ENCODE results near the gene CSK.

Gene CSK

GRCh38 chr15:74793135-74794028, 11.5 kb downstream of the CSK start:
- peaks cover 9% of the 10 kb centered on the region for H3K4me1 ChIP-seq
- no peak overlapping the region for H3K4me2 ChIP-seq (ENCODE audit: low read length)
- TF ChIP-seq CTCF (IDR thresholded peaks at IDR 0.05): no peak
- H3K27me3 ChIP-seq (ENCODE audit: control insufficient read depth, insufficient read depth, low read length): no peaks in the 10 kb centered on the region
- no peak overlapping the region for H2AFZ ChIP-seq
- H3K9me3 ChIP-seq (ENCODE audit: control insufficient read depth, low read length): no peaks in the 10 kb centered on the region
- no peak overlapping the region for H3K9ac ChIP-seq
- H3K4me3 ChIP-seq (ENCODE audit: low read depth, low read length): no peak overlapping the region
- no peaks in the 10 kb centered on the region for H3K36me3 ChIP-seq (ENCODE audit: control insufficient read depth, insufficient read depth, low read length)
- H3K27ac ChIP-seq: no peak overlapping the region
- peaks cover 20% of the 10 kb centered on the region for H3K79me2 ChIP-seq

GRCh38 chr15:74794248-74794969, 12.5 kb downstream of the CSK start:
- no peak overlapping the region for H3K4me3 ChIP-seq (ENCODE audit: low read depth, low read length)
- no peaks in the 10 kb centered on the region for H3K36me3 ChIP-seq (ENCODE audit: control insufficient read depth, insufficient read depth, low read length)
- H3K27me3 ChIP-seq (ENCODE audit: control insufficient read depth, insufficient read depth, low read length): no peaks in the 10 kb centered on the region
- no peak for TF ChIP-seq CTCF (IDR thresholded peaks at IDR 0.05)
- peaks cover 5% of the 10 kb centered on the region for H3K4me1 ChIP-seq
- H3K79me2 ChIP-seq: peaks cover 20% of the 10 kb centered on the region
- H3K9me3 ChIP-seq (ENCODE audit: control insufficient read depth, low read length): no peaks in the 10 kb centered on the region
- no peak overlapping the region for H3K27ac ChIP-seq
- no peak overlapping the region for H2AFZ ChIP-seq
- no peak overlapping the region for H3K4me2 ChIP-seq (ENCODE audit: low read length)
- H3K9ac ChIP-seq: no peak overlapping the region

- H3K27me3 ChIP-seq (ENCODE audit: control insufficient read depth, insufficient read depth, low read length): no peaks in the 10 kb centered on the region
- H3K79me2 ChIP-seq: peaks cover 17% of the 10 kb centered on the region
- H3K36me3 ChIP-seq (ENCODE audit: control insufficient read depth, insufficient read depth, low read length): no peaks in the 10 kb centered on the region
- no peak overlapping the region for H3K27ac ChIP-seq
- no peak overlapping the region for H3K4me3 ChIP-seq (ENCODE audit: low read depth, low read length)
- H2AFZ ChIP-seq: no peak overlapping the region
- no peaks in the 10 kb centered on the region for H3K9me3 ChIP-seq (ENCODE audit: control insufficient read depth, low read length)
- peaks cover 2% of the 10 kb centered on the region for H3K4me1 ChIP-seq
- TF ChIP-seq CTCF (IDR thresholded peaks at IDR 0.05): no peak
- H3K9ac ChIP-seq: no peak overlapping the region
- no peak overlapping the region for H3K4me2 ChIP-seq (ENCODE audit: low read length)
Measured at GRCh38 chr15:74794970-74795349, 13.1 kb downstream of the CSK start.

- Histone ChIP-seq H3K4me3 (ENCODE audit: low read depth, low read length) (no peak overlapping the region), H3K9me3 (ENCODE audit: control insufficient read depth, low read length) (no peaks in the 10 kb centered on the region), H3K79me2 (peaks cover 15% of the 10 kb centered on the region), H3K27me3 (ENCODE audit: control insufficient read depth, insufficient read depth, low read length) (no peaks in the 10 kb centered on the region), H2AFZ (no peak overlapping the region), H3K27ac (no peak overlapping the region), H3K9ac (no peak overlapping the region), H3K4me1 (no peaks in the 10 kb centered on the region), H3K36me3 (ENCODE audit: control insufficient read depth, insufficient read depth, low read length) (no peaks in the 10 kb centered on the region), H3K4me2 (ENCODE audit: low read length) (no peak overlapping the region)
- TF ChIP-seq CTCF (IDR thresholded peaks at IDR 0.05): no peak
Measured at GRCh38 chr15:74795966-74796625, 14.2 kb downstream of the CSK start.

All from parathyroid adenoma (tissue), 2 donors.